Bronchial epithelial cell (primary cell): Measurements from ENCODE around the gene RTBDN. TPM values are rescaled to one million over a fixed set of nuclear protein-coding genes. Genes with fewer than 3 reads are reported as not detected.
"Not testable (repeated sequence)": the region's sequence is repeated elsewhere in the genome, so short reads cannot be mapped to it uniquely, and the experiment has no call there.

ENCODE experiments used
- DNase-seq: peaks from one replicate; pipeline ENCODE4 v3.0.0-alpha.2; 2010; ENCODE audit warnings: low read depth
- FAIRE-seq: peaks from 2 replicates; lab custom pipeline; 2011; peaks lifted over from hg19 to GRCh38; lab: Jason Lieb, UNC
- H3K27me3 ChIP-seq: 2 replicates; pipeline ENCODE4 v1.5.1; 2011; ENCODE audit warnings: low read length; ENCODE audit not compliant: control insufficient read depth, insufficient read depth
- H3K36me3 ChIP-seq: 2 replicates; pipeline ENCODE4 v1.5.1; 2011; ENCODE audit warnings: low read length; ENCODE audit not compliant: control insufficient read depth, insufficient read depth
- H3K4me3 ChIP-seq: 2 replicates; pipeline ENCODE4 v1.5.1; 2011; ENCODE audit warnings: mild to moderate bottlenecking, low read depth, low read length, control low read depth
- total RNA-seq: library from RNA; depleted of rRNA; stranded (reverse); fragments of >200 nt; gene quantifications from 2 replicates; pipeline ENCODE4 v1.2.1, GENCODE V29; 2014
- TF ChIP-seq, protein P1 (sequence below): IDR thresholded peaks from 2 replicates; pipeline ENCODE4 v1.5.1; 2011; ENCODE audit warnings: mild to moderate bottlenecking, moderate library complexity, low read length, control low read depth, inconsistent platforms; ENCODE audit not compliant: insufficient read depth, severe bottlenecking

The RTBDN gene
- total RNA-seq, 1 donor from 2014 or later, result not detected

DNA sequence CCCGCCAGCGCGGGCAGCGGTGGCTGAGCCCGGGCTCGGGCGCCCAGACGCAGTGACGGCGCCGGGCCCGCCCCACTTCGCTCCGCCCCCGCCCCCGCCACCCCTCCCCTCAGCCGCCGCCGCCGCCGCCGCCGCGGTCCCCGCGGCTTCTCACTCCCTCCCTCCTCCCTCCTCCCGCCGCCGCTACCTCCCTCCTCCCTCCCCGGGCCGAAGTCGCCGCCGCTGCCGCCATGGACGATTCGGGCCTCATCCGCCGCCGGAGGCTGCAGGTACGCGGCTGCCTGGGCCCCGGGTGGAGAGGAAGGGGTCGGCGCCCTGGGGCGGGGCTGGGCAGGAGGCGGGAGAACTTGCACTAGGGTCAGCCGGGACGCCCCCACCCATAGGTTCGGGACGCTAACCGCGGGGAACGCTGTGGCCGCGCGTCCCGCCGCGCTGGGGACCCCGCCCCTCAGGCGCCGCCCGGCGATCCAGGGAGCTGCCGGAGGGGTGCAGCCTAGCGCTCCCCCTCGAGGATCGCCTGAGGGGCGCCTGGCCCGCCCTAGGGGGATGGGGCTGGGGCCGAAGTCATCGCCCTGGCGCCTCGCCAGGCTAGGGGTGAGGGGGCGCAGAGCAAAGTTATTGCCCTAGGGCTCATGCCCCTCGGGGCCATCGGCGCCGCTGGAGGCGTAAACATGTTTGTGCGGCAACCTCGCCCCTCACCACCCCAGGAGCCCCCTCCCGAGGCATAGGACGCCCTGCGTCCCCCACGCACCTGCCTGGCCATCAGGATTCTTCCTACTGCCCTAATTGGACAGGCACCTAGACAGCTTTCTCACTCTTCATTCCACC is 427 bp downstream of the RTBDN start:
- FAIRE-seq, result no peak
- DNase-seq, result no peak
- H3K36me3 ChIP-seq, result no peaks in the 10 kb centered on the region
- peak overlapping the region; percentile 35 for H3K4me3 ChIP-seq
- H3K27me3 ChIP-seq, result peaks cover 27% of the 10 kb centered on the region
- TF ChIP-seq, protein P1, sequence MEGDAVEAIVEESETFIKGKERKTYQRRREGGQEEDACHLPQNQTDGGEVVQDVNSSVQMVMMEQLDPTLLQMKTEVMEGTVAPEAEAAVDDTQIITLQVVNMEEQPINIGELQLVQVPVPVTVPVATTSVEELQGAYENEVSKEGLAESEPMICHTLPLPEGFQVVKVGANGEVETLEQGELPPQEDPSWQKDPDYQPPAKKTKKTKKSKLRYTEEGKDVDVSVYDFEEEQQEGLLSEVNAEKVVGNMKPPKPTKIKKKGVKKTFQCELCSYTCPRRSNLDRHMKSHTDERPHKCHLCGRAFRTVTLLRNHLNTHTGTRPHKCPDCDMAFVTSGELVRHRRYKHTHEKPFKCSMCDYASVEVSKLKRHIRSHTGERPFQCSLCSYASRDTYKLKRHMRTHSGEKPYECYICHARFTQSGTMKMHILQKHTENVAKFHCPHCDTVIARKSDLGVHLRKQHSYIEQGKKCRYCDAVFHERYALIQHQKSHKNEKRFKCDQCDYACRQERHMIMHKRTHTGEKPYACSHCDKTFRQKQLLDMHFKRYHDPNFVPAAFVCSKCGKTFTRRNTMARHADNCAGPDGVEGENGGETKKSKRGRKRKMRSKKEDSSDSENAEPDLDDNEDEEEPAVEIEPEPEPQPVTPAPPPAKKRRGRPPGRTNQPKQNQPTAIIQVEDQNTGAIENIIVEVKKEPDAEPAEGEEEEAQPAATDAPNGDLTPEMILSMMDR, result no peak

GRCh38 chr19:12833418-12833737 is 1.0 kb downstream of the RTBDN start:
- no peaks in the 10 kb centered on the region for H3K36me3 ChIP-seq
- H3K27me3 ChIP-seq, result peaks cover 27% of the 10 kb centered on the region
- DNase-seq, result no peak
- TF ChIP-seq, protein P1, result no peak
- no peak for FAIRE-seq
- no peak overlapping the region for H3K4me3 ChIP-seq

- Histone ChIP-seq H3K27me3 (peaks cover 5% of the 10 kb centered on the region), H3K4me3 (no peak overlapping the region), H3K36me3 (no peaks in the 10 kb centered on the region)
- no peak for DNase-seq
- TF ChIP-seq, protein P1, result no peak
- no peak for FAIRE-seq
Measured at GRCh38 chr19:12828494-12828893, 5.9 kb downstream of the RTBDN start.

- Histone ChIP-seq H3K4me3 (no peak overlapping the region), H3K27me3 (no peaks in the 10 kb centered on the region), H3K36me3 (no peaks in the 10 kb centered on the region)
- FAIRE-seq (no peak), DNase-seq (no peak)
- TF ChIP-seq, protein P1, result peak; percentile 56
Measured at GRCh38 chr19:12825254-12826131, 8.9 kb downstream of the RTBDN start.

GRCh38 chr19:12821761-12822160 is 12.6 kb downstream of the RTBDN start:
- FAIRE-seq (no peak), DNase-seq (peak; percentile 39)
- H3K27me3 ChIP-seq, result no peaks in the 10 kb centered on the region
- no peak overlapping the region for H3K4me3 ChIP-seq
- TF ChIP-seq, protein P1, result no peak
- no peaks in the 10 kb centered on the region for H3K36me3 ChIP-seq

- DNase-seq, FAIRE-seq, H3K27me3 ChIP-seq, H3K4me3 ChIP-seq, H3K36me3 ChIP-seq: not testable (repeated sequence)
Measured at GRCh38 chr19:12817810-12818209, 16.6 kb downstream of the RTBDN start.

GRCh38 chr19:12817188-12817587 is 17.2 kb downstream of the RTBDN start:
- H3K27me3 ChIP-seq, H3K4me3 ChIP-seq, DNase-seq, H3K36me3 ChIP-seq, FAIRE-seq: not testable (repeated sequence)
